ENCODE results near the gene APOM.

APOM gene

GRCh38 chr6:31691564-31692108, 35.9 kb downstream of the APOM start:
- POLR2A ChIA-PET: interaction anchor here (0.6 to 4.0 kb wide), 6 partner anchors 11 to 1472 kb away, joined by 3 to 30 read pairs (median 6); partner anchors contain the start of genes ABHD16A and HSPA1B

More at GRCh38 chr6:31691564-31692108, 35.9 kb downstream of the APOM start:
- Histone ChIP-seq H3K9me3 (ENCODE audit: control insufficient read depth, insufficient read depth, low read depth, low read length) (no peaks in the 10 kb centered on the region), H3K4me3 (ENCODE audit: low read depth, low read length) (no peak overlapping the region), H3K36me3 (ENCODE audit: control insufficient read depth in 2 of 2, insufficient read depth in 1 of 2, low read length in 2 of 2) (peaks cover 0 to 74% of the 10 kb centered on the region in 2 experiments; a peak in 2 of 3 replicates), H3K4me1 (ENCODE audit: control insufficient read depth, insufficient read depth, low read length) (no peaks in the 10 kb centered on the region), H3K27ac (ENCODE audit: extremely low read depth, low read depth, low read length) (no peak overlapping the region)
- CTCF ChIA-PET: interaction anchor here (0.6 to 4.6 kb wide), 8 partner anchors 8 to 197 kb away, joined by 3 to 24 read pairs (median 6); partner anchors contain the start of genes ABHD16A and LY6G5C
- TF ChIP-seq, protein P1, sequence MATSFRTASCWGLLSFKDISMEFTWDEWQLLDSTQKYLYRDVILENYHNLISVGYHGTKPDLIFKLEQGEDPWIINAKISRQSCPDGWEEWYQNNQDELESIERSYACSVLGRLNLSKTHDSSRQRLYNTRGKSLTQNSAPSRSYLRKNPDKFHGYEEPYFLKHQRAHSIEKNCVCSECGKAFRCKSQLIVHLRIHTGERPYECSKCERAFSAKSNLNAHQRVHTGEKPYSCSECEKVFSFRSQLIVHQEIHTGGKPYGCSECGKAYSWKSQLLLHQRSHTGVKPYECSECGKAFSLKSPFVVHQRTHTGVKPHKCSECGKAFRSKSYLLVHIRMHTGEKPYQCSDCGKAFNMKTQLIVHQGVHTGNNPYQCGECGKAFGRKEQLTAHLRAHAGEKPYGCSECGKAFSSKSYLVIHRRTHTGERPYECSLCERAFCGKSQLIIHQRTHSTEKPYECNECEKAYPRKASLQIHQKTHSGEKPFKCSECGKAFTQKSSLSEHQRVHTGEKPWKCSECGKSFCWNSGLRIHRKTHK (tag by site-specific recombination; IDR thresholded peaks at IDR 0.05): no peak
- TF ChIP-seq, protein P2, sequence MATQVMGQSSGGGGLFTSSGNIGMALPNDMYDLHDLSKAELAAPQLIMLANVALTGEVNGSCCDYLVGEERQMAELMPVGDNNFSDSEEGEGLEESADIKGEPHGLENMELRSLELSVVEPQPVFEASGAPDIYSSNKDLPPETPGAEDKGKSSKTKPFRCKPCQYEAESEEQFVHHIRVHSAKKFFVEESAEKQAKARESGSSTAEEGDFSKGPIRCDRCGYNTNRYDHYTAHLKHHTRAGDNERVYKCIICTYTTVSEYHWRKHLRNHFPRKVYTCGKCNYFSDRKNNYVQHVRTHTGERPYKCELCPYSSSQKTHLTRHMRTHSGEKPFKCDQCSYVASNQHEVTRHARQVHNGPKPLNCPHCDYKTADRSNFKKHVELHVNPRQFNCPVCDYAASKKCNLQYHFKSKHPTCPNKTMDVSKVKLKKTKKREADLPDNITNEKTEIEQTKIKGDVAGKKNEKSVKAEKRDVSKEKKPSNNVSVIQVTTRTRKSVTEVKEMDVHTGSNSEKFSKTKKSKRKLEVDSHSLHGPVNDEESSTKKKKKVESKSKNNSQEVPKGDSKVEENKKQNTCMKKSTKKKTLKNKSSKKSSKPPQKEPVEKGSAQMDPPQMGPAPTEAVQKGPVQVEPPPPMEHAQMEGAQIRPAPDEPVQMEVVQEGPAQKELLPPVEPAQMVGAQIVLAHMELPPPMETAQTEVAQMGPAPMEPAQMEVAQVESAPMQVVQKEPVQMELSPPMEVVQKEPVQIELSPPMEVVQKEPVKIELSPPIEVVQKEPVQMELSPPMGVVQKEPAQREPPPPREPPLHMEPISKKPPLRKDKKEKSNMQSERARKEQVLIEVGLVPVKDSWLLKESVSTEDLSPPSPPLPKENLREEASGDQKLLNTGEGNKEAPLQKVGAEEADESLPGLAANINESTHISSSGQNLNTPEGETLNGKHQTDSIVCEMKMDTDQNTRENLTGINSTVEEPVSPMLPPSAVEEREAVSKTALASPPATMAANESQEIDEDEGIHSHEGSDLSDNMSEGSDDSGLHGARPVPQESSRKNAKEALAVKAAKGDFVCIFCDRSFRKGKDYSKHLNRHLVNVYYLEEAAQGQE (tag by site-specific recombination; IDR thresholded peaks at IDR 0.05): no peak
- TF ChIP-seq OSR2 (tag by site-specific recombination; IDR thresholded peaks at IDR 0.05) (no peak), GLI4 (tag by site-specific recombination; IDR thresholded peaks at IDR 0.05) (no peak), ZNF701 (tag by site-specific recombination; IDR thresholded peaks at IDR 0.05) (no peak), INSM2 (tag by site-specific recombination; IDR thresholded peaks at IDR 0.05) (no peak), ZNF776 (tag by site-specific recombination; IDR thresholded peaks at IDR 0.05; ENCODE audit: borderline replicate concordance) (no peak), ZNF2 (tag by site-specific recombination; IDR thresholded peaks at IDR 0.05) (no peak), BCL11B (tag by site-specific recombination; IDR thresholded peaks at IDR 0.05; ENCODE audit: low read depth) (no peak), KLF10 (tag by site-specific recombination; IDR thresholded peaks at IDR 0.05) (no peak), ZNF645 (tag by site-specific recombination; IDR thresholded peaks at IDR 0.05) (no peak), KLF9 (tag by site-specific recombination; IDR thresholded peaks at IDR 0.05; ENCODE audit: low read depth) (no peak), ZNF114 (tag by site-specific recombination; IDR thresholded peaks at IDR 0.05) (no peak), ZNF473 (tag by site-specific recombination; IDR thresholded peaks at IDR 0.05) (no peak), PBX3 (CRISPR knock-in tag; IDR thresholded peaks at IDR 0.05) (no peak), HOXD13 (CRISPR knock-in tag; IDR thresholded peaks at IDR 0.05; ENCODE audit: borderline replicate concordance) (no peak), ZNF311 (tag by site-specific recombination; IDR thresholded peaks at IDR 0.05; ENCODE audit: borderline replicate concordance) (no peak), KLF7 (tag by site-specific recombination; IDR thresholded peaks at IDR 0.05; ENCODE audit: borderline replicate concordance) (no peak)
- TF ChIP-seq, protein P3, sequence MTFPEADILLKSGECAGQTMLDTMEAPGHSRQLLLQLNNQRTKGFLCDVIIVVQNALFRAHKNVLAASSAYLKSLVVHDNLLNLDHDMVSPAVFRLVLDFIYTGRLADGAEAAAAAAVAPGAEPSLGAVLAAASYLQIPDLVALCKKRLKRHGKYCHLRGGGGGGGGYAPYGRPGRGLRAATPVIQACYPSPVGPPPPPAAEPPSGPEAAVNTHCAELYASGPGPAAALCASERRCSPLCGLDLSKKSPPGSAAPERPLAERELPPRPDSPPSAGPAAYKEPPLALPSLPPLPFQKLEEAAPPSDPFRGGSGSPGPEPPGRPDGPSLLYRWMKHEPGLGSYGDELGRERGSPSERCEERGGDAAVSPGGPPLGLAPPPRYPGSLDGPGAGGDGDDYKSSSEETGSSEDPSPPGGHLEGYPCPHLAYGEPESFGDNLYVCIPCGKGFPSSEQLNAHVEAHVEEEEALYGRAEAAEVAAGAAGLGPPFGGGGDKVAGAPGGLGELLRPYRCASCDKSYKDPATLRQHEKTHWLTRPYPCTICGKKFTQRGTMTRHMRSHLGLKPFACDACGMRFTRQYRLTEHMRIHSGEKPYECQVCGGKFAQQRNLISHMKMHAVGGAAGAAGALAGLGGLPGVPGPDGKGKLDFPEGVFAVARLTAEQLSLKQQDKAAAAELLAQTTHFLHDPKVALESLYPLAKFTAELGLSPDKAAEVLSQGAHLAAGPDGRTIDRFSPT (tag by site-specific recombination; IDR thresholded peaks at IDR 0.05): no peak
- TF ChIP-seq, protein P4, sequence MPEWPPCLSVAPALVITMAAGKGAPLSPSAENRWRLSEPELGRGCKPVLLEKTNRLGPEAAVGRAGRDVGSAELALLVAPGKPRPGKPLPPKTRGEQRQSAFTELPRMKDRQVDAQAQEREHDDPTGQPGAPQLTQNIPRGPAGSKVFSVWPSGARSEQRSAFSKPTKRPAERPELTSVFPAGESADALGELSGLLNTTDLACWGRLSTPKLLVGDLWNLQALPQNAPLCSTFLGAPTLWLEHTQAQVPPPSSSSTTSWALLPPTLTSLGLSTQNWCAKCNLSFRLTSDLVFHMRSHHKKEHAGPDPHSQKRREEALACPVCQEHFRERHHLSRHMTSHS (tag by site-specific recombination; IDR thresholded peaks at IDR 0.05): no peak

Measured in HEK293 (cell line).